CD4-positive, alpha-beta T cell treated with Interferon alpha-2 for 1 hour (primary cell): ENCODE results near the gene CCL21.

ENCODE experiments used
- DNase-seq, 2 donors: peaks; one replicate each; pipeline ENCODE4 v3.0.0-alpha.2; 2020 to 2022

CCL21 gene

GRCh38 chr9:34701769-34702736 lies 7.9 kb downstream of the CCL21 start:
- peak; percentile 68 to 83 for DNase-seq

- peak; percentile 65 to 80 for DNase-seq
Observed at GRCh38 chr9:34701023-34701768, 8.7 kb downstream of the CCL21 start.

- no peak for DNase-seq
Observed at GRCh38 chr9:34694811-34695210, 15.1 kb downstream of the CCL21 start.

GRCh38 chr9:34693560-34693959 lies 16.4 kb downstream of the CCL21 start:
- no peak for DNase-seq

GRCh38 chr9:34691936-34692315 lies 18.0 kb downstream of the CCL21 start:
- no peak for DNase-seq

- no peak for DNase-seq
Observed at GRCh38 chr9:34690983-34691935, 18.7 kb downstream of the CCL21 start, which contains the start of gene CCL19. TSS of gene CCL19 (minus strand) at chr9:34691276. CDS start at chr9:34691139, 137 bp downstream.

- no peak for DNase-seq
Observed at GRCh38 chr9:34689512-34689911, 20.4 kb downstream of the CCL21 start.

GRCh38 chr9:34689116-34689470 lies 20.8 kb downstream of the CCL21 start:
- DNase-seq: no peak

- DNase-seq: no peak
Observed at GRCh38 chr9:34688329-34689115, 21.4 kb downstream of the CCL21 start.

GRCh38 chr9:34687276-34688030 lies 22.5 kb downstream of the CCL21 start:
- no peak for DNase-seq

- DNase-seq: no peak
Observed at GRCh38 chr9:34686732-34687131, 23.2 kb downstream of the CCL21 start.

GRCh38 chr9:34686231-34686630 lies 23.7 kb downstream of the CCL21 start:
- DNase-seq: no peak

GRCh38 chr9:34685591-34685990 lies 24.3 kb downstream of the CCL21 start:
- no peak for DNase-seq

GRCh38 chr9:34684816-34685215 lies 25.1 kb downstream of the CCL21 start:
- DNase-seq: no peak

- no peak for DNase-seq
Observed at GRCh38 chr9:34684145-34684544, 25.8 kb downstream of the CCL21 start.

- DNase-seq: no peak
Observed at GRCh38 chr9:34675869-34676268, 34.1 kb downstream of the CCL21 start.

GRCh38 chr9:34675048-34675714 lies 34.8 kb downstream of the CCL21 start:
- DNase-seq: peak; percentile 53 to 62

- DNase-seq: no peak
Observed at GRCh38 chr9:34674440-34674839, 35.5 kb downstream of the CCL21 start.

GRCh38 chr9:34671307-34671706 lies 38.6 kb downstream of the CCL21 start:
- DNase-seq: no peak

- DNase-seq: no peak
Observed at GRCh38 chr9:34669809-34670562, 40.0 kb downstream of the CCL21 start.
